ENCODE measurements around the gene LHPP. TPM values are rescaled to one million over a fixed set of nuclear protein-coding genes. Genes with fewer than 3 reads are reported as not detected.

LHPP gene
- total RNA-seq, 2 donors from 2014 or later, result 4.9 to 9.9 TPM

DNA sequence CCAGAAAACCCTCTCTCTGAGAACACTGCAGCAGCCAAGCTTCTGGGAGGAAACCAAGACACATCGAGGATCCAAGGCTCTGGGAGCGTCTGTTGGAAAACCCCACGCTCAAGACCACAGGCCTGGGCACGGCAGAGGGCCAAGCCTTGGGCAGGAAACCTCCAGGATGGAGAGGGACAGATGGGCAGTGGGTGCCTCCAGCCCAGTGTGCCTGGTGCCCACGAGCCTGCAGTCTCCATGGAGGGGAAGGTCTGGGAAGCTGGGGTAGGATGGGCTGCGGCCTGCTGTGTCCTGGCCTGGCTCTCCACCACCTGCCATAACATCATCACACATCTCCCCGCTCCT is 186.5 kb downstream of the LHPP start:
- peaks cover 21% of the 10 kb centered on the region for H3K4me1 ChIP-seq
- no peaks in the 10 kb centered on the region for H3K9me3 ChIP-seq
- 78 to 94% methylated on average over 2 to 6 of the region's 7 CpGs for WGBS, 2 donors
- no peaks in the 10 kb centered on the region for H3K36me3 ChIP-seq (replicated peaks in 1 of 2; ENCODE audit: insufficient read depth in 1 of 2, low read depth in 2 of 2)
- peak overlapping the region in 2 of 4 donors; percentile 53 to 67 for H3K27ac ChIP-seq
- ATAC-seq, result no peak
- H3K27me3 ChIP-seq, result no peaks in the 10 kb centered on the region
- intact Hi-C loops (cut with DNase I), result no loop called here
- DNase-seq, result no peak
- TF ChIP-seq POLR2A (IDR thresholded peaks at IDR 0.05), result no peak
- TF ChIP-seq, protein P1, sequence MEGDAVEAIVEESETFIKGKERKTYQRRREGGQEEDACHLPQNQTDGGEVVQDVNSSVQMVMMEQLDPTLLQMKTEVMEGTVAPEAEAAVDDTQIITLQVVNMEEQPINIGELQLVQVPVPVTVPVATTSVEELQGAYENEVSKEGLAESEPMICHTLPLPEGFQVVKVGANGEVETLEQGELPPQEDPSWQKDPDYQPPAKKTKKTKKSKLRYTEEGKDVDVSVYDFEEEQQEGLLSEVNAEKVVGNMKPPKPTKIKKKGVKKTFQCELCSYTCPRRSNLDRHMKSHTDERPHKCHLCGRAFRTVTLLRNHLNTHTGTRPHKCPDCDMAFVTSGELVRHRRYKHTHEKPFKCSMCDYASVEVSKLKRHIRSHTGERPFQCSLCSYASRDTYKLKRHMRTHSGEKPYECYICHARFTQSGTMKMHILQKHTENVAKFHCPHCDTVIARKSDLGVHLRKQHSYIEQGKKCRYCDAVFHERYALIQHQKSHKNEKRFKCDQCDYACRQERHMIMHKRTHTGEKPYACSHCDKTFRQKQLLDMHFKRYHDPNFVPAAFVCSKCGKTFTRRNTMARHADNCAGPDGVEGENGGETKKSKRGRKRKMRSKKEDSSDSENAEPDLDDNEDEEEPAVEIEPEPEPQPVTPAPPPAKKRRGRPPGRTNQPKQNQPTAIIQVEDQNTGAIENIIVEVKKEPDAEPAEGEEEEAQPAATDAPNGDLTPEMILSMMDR (IDR thresholded peaks at IDR 0.05), result no peak
- H3K4me3 ChIP-seq, result no peak overlapping the region

DNA sequence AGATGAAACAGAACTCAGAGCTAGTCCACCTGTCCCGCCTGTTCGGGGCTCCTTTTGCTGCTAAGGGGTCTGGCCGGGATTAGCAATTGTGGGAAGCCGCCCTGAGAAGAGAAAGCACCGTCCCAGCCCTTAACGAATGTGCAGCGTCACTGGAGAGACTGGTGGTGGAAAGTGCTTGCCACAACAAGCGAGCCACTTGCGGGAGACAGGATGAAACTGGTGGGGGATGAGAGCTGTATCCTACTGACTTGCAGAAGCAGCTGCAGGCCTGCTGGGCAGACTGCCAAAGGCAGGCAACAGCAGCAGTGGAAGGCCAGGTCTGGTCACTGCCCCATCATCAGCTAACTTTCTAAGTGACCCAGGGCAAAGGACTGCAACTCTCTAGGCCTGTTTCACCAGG is 187.1 kb downstream of the LHPP start:
- H3K27me3 ChIP-seq, result no peaks in the 10 kb centered on the region
- WGBS, 2 donors, result 48 to 73% methylated on average over 9 of the region's 9 CpGs
- H3K9me3 ChIP-seq, result no peaks in the 10 kb centered on the region
- TF ChIP-seq POLR2A (IDR thresholded peaks at IDR 0.05), result no peak
- TF ChIP-seq, protein P1 (IDR thresholded peaks at IDR 0.05), result no peak
- no peak overlapping the region for H3K4me3 ChIP-seq
- ATAC-seq, result peak; percentile 13
- H3K36me3 ChIP-seq (replicated peaks in 1 of 2; ENCODE audit: insufficient read depth in 1 of 2, low read depth in 2 of 2), result no peaks in the 10 kb centered on the region
- DNase-seq, result peak; percentile 26 to 75 (median 60)
- peak overlapping the region in 2 of 4 donors; percentile 53 to 67 for H3K27ac ChIP-seq
- intact Hi-C loops (cut with DNase I), result no loop called here
- H3K4me1 ChIP-seq, result peaks cover 25% of the 10 kb centered on the region

DNA sequence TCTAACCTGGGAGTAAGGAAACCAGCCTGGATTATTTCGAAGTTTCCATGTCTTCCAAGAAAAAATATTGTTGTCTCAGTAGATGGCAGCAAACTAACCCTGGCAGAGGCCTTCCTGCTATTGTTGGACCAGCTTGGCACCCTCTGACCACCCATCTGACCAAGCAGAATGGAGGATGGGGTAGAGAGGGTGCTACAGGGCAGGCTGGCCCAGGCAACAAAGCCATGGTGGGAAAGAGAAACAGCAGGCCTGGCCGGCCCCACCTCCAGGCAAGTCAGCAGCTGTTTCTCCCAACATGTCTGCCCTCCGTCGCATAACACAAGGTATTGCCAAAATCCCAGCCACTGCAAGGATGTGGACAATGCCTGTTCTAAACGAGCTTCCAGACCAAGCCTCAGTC is 187.6 kb downstream of the LHPP start:
- DNase-seq, result peak in 2 of 4 donors; percentile 45 to 46
- WGBS, 2 donors, result 38 to 58% methylated on average over 2 to 5 of the region's 5 CpGs
- intact Hi-C loops (cut with DNase I), result no loop called here
- Histone ChIP-seq H3K27me3 (no peaks in the 10 kb centered on the region), H3K4me1 (peaks cover 28% of the 10 kb centered on the region), H3K9me3 (no peaks in the 10 kb centered on the region), H3K36me3 (replicated peaks in 1 of 2; ENCODE audit: insufficient read depth in 1 of 2, low read depth in 2 of 2) (no peaks in the 10 kb centered on the region), H3K27ac (peak overlapping the region in 1 of 4 donors; percentile 67), H3K4me3 (no peak overlapping the region)
- TF ChIP-seq, protein P1 (IDR thresholded peaks at IDR 0.05), result no peak
- TF ChIP-seq POLR2A (IDR thresholded peaks at IDR 0.05), result no peak
- ATAC-seq, result no peak

DNA sequence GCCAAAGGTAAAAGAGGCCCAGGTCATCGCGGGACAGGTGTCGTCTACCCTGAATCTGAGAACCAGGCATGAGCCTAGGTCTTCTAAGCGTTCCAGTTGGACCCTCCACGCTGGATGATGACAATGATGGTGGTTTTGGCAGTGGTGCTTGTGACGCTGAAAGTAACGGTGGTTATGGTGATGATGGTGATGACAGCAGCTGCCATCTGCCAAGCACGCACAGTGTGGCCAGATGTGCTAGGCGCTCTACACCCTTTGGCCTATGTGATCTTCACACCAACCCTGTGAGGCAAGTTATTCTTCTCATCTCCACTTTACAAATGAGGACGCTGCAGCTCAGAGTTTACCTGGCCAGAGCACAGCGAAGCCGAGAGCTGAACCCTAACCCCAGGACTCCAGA is 188.6 kb downstream of the LHPP start:
- TF ChIP-seq, protein P1 (IDR thresholded peaks at IDR 0.05), result no peak
- no peak for TF ChIP-seq POLR2A (IDR thresholded peaks at IDR 0.05)
- Histone ChIP-seq H3K27ac (no peak overlapping the region), H3K4me1 (peaks cover 28% of the 10 kb centered on the region), H3K4me3 (no peak overlapping the region), H3K27me3 (no peaks in the 10 kb centered on the region), H3K36me3 (replicated peaks in 1 of 2; ENCODE audit: insufficient read depth in 1 of 2, low read depth in 2 of 2) (no peaks in the 10 kb centered on the region), H3K9me3 (no peaks in the 10 kb centered on the region)
- intact Hi-C loops (cut with DNase I), result no loop called here
- no peak for ATAC-seq
- no peak for DNase-seq
- 93 to 96% methylated on average over 12 of the region's 12 CpGs for WGBS, 2 donors

DNA sequence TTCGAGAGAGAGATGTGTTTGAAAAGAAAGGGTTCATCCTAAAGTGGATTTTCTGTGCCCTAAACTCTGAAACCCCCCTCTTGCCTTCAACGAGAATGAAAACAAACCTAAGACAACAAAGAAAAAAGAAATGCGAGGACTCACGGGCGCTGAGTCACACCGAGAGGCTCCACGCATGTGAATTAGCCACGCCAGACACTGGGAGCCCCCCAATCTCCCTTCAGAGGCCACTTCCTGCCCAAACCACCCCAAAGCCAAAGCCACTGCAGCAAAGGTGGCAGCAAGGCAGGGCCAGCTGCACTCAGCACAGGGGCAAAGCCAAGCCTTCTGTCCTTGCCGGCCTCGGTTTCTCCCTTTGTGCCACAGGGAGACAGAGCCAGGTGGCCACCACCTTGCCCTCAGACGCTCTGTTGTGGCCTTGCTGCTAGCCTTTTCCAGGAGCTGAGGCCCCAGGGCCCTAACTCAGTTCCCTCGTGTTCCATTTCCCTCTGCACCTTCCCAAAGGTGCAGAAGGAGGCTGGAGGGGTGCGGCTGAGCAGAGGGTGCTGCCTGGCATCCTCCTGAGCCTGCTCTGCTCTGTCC is 189.3 kb downstream of the LHPP start:
- H3K27ac ChIP-seq, result no peak overlapping the region
- no peak for TF ChIP-seq POLR2A (IDR thresholded peaks at IDR 0.05)
- TF ChIP-seq, protein P1 (IDR thresholded peaks at IDR 0.05), result no peak
- no peaks in the 10 kb centered on the region for H3K36me3 ChIP-seq (replicated peaks in 1 of 2; ENCODE audit: insufficient read depth in 1 of 2, low read depth in 2 of 2)
- ATAC-seq (no peak), DNase-seq (no peak)
- intact Hi-C loops (cut with DNase I), result no loop called here
- no peaks in the 10 kb centered on the region for H3K27me3 ChIP-seq
- no peaks in the 10 kb centered on the region for H3K9me3 ChIP-seq
- WGBS, 2 donors, result 83 to 86% methylated on average over 12 to 13 of the region's 13 CpGs
- no peak overlapping the region for H3K4me3 ChIP-seq
- peaks cover 28% of the 10 kb centered on the region for H3K4me1 ChIP-seq
